GM21717 (cell line): ENCODE data around the gene MAMDC4.

Experiments
- ATAC-seq: cut with Tn5 transposase; IDR thresholded peaks from one replicate; pipeline ENCODE4 v1.9.1; 2021; ENCODE audit warnings: mild to moderate bottlenecking, moderate library complexity; ENCODE audit not compliant: unreplicated experiment

Gene MAMDC4

DNA sequence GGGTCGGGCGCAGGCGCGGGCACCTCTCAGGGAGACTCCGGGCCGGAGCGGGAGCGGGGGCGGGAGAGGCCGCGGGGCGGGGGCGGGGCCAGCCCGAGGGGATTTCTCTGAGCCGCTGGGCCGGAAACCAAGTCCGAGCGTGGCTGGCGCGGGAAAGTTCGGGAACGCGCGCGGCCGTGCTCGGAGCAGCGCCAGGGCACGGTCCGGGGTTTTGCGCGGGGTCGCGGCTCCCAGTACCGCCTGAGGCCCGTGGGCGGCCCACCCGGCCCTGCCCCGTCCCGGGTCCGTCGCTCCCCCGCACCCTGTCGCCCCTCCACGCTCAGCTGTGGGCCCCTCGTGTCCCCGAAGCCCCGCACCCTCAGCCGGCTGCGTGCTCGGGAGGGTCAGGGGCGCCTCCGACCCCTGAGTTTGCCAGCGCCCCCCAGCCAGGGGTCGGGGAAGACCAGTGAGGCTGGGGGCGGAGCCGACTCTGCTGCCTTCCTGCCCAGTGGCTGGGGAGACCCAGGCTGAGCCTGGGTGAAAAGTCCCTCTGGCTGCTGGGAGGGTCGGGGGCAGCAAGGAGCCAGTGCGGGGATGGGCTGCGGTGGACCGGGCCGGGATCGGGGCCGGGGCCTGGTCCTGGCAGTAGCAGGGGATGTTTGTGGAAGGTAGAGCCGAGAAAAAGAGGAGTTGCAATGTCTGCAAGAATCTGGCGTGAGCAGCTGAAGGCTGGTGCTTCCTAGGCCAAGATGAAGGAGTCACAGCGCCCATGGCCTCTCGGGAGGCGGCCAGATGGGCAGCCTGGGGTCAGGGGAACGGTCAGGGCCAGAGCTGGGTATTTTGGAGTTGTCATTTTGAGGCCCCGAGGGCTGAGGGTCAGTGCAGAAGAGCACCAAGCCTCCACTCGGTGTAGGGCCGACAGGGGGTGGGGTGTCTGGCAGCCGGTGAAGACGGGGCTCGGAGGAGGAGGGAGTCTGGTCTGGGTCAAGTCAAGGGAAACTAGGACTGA, 34.8 kb downstream of the MAMDC4 start:
- no peak for ATAC-seq

DNA sequence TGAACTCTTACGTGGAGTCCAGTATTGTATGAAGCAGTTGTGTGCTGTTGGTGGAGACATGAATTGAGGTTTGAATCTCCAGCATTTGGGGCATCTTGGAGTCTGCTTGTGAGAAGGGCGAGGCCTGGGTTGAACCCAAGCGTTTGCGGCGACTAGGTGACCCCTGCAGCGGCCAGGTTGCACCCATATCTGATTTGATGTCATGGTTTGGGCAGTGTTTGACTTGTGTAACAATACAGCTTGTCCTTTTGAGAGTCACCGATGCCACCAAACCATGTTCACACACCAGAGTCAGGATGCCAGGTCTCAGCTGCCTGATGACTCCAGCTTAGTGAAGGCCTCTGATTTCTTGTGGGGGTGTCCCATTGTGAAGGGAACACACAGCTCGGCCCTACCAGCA, 36.3 kb downstream of the MAMDC4 start:
- no peak for ATAC-seq

DNA sequence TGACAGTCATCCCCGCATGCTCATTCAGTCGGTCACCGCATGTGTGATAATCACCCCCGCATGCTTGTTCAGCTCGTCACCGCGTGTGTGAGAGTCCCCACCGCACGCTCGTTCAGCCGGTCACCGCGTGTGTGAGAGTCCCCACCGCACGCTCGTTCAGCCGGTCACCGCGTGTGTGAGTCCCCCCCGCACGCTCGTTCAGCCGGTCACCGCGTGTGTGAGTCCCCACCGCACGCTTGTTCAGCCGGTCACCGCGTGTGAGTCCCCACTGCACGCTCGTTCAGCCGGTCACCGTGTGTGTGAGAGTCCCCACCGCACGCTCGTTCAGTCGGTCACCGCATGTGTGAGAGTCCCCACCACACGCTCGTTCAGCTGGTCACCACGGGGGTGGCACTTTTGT, 37.7 kb downstream of the MAMDC4 start:
- no peak for ATAC-seq

DNA sequence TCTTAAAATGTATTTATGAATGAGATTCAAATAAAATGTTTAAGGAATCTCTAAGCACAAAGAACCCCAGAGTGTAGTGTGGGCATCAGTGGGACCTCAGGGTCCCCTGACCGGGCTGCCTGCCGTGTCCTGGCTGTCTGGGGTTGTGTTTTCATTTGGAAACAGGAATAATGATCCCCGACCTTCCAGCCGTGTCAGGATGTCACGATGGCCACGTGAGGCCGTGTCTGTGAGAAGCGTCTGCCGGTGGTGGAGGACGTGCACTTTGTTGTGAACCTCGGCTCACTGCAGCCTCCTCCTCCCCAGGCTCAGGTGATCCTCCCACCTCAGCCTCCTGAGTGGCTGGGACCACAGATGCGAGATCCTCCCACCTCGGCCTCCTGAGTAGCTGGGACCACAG, 38.5 kb downstream of the MAMDC4 start:
- no peak for ATAC-seq

DNA sequence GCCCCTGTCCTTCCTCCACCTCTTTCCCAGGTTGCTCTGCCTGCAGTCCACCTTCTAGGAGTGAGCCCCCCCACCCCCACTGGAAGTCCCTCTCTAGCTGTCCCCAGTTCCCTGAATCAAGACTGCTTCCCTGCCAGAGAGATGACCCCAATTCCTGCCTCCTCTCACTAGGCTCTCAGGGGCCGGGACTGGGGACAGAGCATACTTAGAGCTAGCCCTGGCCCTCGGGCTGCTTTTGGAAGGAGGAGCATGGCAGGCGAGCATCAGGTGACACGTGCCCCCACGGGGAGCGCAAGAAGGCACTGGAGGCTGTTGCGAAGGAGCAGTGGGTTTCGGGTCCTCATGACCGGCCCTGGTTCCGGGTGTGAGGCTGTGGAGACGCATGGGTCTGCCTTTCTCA, 43.9 kb downstream of the MAMDC4 start:
- no peak for ATAC-seq

DNA sequence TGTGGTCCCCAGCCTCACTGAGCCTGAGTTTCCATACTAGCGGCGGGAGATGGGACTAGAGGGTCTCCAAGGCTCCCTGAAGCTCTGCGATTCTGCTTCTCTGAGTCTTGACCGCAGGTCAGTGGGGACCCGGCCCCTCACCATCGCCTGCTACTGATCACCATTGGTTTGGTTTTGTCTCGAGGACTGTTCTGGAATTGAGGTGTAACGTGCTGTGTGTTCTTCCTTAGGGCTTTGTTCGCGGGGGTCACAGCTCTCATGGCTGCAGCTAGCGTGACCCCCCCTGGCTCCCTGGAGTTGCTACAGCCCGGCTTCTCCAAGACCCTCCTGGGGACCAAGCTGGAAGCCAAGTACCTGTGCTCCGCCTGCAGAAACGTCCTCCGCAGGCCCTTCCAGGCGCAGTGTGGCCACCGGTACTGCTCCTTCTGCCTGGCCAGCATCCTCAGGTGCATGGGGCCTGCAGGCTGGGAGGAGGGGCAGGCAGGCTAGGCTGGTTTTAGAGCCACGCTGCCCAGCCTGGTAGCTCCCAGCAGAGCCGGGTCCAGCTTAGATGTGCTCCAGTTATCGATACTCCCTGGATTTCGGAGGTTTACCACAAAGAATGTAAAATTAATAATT, 46.4 kb downstream of the MAMDC4 start:
- ATAC-seq: no peak

DNA sequence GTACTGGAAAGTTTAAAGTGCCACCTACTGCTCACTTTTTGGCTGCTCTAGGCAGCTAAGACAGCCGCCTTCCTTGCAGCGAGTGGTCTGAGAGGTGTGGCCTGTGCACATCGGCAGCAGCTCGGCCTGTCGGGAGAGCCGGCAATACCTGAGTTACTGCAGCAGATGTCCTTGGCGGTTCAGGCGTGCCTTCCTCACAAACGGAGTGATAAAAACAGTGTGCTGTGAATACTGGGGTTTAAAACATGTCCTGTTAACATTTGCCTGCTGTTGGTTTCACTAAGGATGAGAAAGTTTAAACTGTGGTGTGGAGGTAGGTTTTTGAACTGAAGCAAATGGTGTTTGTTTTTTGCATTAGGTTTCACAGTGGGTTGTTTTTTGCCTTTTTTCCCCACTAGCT, 47.0 kb downstream of the MAMDC4 start:
- no peak for ATAC-seq

DNA sequence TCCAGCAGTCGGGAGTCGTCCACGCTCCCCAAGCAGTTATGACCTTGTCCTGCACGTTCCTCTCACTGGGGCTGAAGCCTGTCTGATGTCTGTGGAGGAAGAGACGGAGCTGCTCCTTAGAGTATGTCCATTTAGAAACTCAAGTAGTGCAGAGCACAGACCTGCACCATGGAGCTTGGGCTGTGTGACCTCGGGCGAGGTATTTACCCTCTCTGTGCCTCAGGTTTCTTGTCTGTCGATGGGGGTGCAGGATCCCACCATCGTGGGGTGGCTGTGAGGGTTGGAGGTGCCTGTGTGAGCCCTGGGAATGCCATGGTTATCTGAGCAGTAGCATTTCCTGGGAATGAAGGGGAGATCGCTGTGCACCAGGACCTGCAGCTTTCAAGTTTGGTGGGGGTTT, 48.4 kb downstream of the MAMDC4 start:
- ATAC-seq: no peak

DNA sequence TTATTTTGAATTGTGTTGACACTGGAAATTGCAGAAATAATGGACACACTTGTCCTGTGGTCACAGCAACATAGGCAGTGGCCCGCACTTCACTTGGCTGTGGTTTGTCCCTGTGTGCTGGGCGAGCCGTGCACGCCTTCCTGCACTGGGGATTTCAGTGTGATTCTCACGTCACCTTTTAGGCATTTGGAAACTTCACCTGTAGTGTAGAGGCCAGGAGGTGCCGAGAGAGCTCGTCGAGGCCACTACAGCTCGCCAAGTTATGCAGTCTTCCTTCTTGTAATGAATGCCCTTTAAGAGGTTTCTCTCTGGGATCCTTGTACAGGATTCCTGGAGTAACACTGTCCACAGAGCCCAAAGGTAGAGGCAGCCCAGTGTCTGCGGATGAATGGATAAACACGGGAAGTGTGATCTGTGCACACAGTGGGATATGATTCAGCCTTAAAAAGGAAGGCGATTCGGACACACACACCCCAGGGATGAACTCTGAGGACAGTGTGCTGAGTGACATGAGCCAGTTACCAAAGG, 48.9 kb downstream of the MAMDC4 start:
- no peak for ATAC-seq

DNA sequence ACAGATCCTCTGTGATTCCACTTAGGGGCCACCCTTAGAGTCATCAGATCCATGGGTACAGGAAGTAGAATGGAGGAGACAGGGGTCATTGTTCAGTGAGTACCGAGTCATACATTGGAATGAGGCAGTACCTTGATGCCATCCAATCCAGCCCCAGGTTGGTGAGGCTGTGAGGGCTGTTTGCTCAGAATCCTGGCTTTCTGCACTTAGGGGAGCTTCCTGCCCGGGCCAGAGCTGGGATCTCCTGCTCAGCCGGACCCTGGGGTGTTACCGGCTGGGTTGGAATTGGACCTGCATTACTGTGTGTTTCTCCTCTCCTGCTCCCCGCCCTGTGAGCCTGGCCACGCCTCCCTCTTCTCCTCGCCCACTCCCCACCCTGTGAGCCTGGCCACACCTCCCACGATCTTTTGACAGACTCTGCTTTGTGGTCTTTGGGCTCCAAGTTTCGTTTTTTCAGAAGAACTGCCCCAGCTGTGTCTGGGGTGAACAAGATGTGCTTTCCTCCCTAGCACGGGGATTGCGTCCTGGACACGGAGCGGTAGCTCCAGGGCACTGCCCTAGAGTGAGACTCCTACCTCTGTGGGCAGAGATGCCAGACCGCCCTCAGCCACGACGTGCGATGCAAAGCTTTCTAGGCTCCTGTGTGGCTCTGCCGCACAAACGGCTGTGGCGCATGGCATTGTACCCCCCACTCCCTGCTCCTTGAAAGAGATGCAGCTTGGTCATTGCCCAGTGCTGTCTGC, 49.5 kb downstream of the MAMDC4 start:
- peak; percentile 47 for ATAC-seq

DNA sequence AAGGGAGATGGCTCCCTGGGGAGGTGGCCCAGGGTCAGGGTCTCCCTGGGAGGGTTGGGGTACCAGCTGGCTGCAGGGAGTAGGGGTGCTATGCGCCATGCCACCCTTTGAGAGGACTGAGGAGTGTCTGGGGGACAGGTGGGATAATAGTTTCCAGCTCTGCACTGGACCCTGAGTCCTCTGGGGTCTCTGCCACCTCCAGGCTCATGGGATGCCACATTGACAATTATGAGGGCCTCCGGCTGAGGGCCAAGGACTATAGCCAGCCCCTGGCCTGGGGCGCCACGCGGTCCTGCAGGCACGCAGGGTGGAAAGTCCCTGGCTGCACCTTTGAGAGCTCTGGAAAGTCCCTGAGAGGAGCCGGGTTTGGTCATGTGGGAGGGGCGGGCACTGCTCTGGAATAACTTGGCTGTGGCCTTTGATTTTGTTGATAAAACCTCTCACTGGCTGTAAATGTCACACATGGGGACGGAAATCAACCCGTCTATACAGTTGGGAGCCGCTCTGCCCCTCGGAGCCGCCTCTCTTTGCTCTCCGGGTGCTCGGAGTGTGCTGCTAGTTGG, 50.2 kb downstream of the MAMDC4 start:
- peak; percentile 41 for ATAC-seq

DNA sequence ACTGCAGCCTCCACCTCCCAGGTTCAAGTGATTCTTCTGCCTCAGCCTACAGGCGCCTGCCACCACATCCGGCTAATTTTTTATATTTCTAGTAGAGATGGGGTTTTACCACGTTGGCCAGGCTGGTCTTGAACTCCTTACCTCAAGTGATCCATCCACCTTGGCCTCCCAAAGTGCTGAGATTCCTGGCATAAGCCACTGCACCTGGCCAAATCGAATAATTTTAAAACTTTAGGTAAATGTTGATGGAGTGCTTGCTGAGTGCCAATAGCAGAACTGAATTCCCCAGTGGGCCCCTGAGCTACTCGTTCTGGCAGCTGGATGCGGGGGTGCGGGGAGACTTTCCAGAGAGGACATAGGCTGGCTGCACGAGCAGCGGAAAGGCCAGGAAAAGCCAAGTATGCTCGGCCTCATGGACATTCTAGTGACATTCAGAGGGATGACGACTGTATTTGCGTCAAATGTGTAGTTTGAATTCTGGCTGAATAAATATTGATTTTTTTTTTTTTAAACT, 51.0 kb downstream of the MAMDC4 start:
- no peak for ATAC-seq

DNA sequence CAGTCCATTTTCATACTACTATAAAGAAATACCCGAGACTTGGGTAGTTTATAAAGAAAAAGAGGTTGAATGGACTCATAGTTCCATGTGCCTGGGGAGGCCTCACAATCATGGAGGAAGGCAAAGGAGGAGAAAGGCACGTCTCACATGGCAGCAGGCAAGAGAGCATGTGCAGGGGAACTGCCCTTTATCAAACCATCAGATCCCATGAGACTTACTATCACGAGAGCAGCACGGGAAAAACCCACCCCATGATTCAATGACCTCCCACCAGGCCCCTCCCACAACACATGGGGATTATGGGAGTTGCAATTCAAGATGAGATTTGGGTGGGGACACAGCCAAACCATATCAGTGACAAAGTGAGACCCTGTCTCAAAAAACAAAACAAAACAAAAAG, 54.1 kb downstream of the MAMDC4 start:
- ATAC-seq: no peak

DNA sequence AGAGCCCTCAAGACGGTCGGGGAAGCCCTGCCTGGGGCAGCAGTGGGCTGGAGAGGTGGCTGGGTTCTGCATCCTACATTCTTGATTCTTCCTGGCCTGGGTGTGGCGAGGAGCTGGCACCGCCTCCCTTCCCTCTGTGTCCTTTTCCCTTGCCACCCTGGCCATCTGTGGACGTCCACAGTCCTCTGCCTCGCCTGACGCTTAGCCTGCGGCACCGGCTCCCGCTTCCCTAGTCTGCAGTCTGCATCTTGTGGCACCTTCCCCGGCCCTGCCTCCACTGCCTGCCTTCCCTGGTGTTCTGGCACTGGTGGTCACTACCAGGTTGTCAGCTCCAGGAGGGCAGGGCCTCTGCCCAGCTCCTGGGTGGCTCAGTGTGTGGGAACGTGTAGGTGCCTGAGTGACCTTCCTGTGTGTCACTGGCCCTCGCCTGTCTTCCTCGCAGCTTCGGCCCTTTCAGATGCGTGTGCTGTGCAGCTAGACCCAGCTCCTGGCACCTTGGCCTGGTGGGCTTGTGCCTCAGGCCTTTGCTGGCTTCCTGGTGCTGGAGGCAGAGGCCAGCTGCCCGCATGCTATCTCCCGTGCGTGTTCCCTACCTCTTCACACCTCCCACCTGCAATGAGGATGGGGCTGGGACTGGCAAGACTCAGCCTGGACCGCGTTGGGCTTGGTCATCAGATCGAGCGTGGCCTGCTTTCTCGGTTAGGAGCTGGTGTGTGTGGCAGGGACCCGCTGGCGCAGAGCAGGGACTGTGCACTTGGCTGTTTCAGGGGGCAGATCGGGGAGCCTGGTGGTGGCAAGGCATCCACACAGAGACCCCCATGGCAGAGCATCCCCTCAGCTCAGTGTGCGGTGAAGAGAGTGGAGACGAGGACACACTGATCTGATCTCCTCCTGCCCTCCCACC, 55.1 kb downstream of the MAMDC4 start:
- no peak for ATAC-seq
